ENCODE data around the gene MTG2. TPM values are rescaled to one million over a fixed set of nuclear protein-coding genes. Genes with fewer than 3 reads are reported as not detected.

The MTG2 gene
- total and polyA plus RNA-seq, 2 of the 8 experiments (the other 6 are each of a cell fraction or from before 2014, with no cell fraction given) = 14.4 to 22.8 TPM

DNA sequence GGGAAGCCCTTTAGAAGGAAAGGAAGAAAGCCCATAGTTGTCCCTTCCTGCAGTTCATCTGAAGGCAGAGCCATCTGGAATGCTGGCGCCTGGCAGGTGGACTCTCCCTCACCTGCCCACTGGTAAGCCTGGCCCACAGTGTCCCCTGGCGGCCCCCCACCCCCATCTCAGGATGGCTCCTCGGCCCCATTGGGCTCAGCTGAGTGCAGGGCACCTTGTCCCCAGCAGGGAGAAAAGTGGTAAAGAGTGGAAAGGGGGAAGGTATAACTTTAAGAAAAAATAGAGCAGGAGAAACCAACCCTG lies 26.6 kb upstream of the MTG2 start:
- no peak overlapping the region for H3K4ac ChIP-seq (replicated peaks; ENCODE audit: insufficient read length, low read depth, low read length)
- DNase-seq (ENCODE audit: low read depth in 1 of 2, low spot score in 2 of 2) = no peak
- no peak overlapping the region for H3K23ac ChIP-seq (ENCODE audit: insufficient read length)
- H2BK20ac ChIP-seq (ENCODE audit: low read length) = no peak overlapping the region
- H2BK5ac ChIP-seq (ENCODE audit: low read depth, low read length) = peak overlapping the region; percentile 4; the same call in 1 of the 2 replicates
- H3K56ac ChIP-seq (replicated peaks; ENCODE audit: insufficient read length, low read depth, low read length) = no peak overlapping the region
- H2BK120ac ChIP-seq (replicated peaks; ENCODE audit: low read depth, low read length) = no peak overlapping the region
- no peak overlapping the region for H3K4me2 ChIP-seq (ENCODE audit: insufficient read depth in 1 of 2, low read depth in 2 of 2, low read length in 2 of 2)
- H3K79me1 ChIP-seq (ENCODE audit: low read depth, low read length) = peaks cover 35% of the 10 kb centered on the region
- ChIA-PET CTCF (ENCODE audit: partially characterized antibody) (interaction anchor here (0.7 to 2.6 kb wide), 19 partner anchors 8 to 171 kb away, joined by 3 to 16 read pairs (median 4); no protein-coding TSS in a partner anchor), POLR2A (ENCODE audit: partially characterized antibody) (interaction anchor here (0.7 to 1.5 kb wide), 9 partner anchors 8 to 229 kb away, joined by 3 to 10 read pairs (median 4); partner anchors contain the start of genes PSMA7, SS18L1 and TAF4)
- 68% methylated on average over 3 of the region's 3 CpGs; no CpG with 5 or more reads in 1 of the 2 experiments for WGBS, 2 experiments (ENCODE audit: extremely low coverage in 1 of 2, insufficient coverage in 1 of 2, insufficient read length in 1 of 2, insufficient replicate concordance in 2 of 2, low coverage in 1 of 2, low lambda C conversion rate in 2 of 2, missing lambda C conversion rate in 1 of 2)
- no peaks in the 10 kb centered on the region for H3K23me2 ChIP-seq (ENCODE audit: low read depth, low read length)
- no peak overlapping the region for H4K5ac ChIP-seq (ENCODE audit: insufficient read length, low read depth, low read length)
- no peak overlapping the region for H2BK12ac ChIP-seq (ENCODE audit: low read depth, low read length)
- no peak overlapping the region for H3K18ac ChIP-seq (ENCODE audit: extremely low read depth, low read length)
- peaks cover 15 to 87% of the 10 kb centered on the region in 2 experiments; a peak in 3 of 4 replicates for H3K79me2 ChIP-seq (ENCODE audit: control insufficient read depth in 1 of 2, insufficient read depth in 2 of 2, low read length in 2 of 2)
- H3K36me3 ChIP-seq (ENCODE audit: control insufficient read depth in 2 of 4, insufficient read depth in 4 of 4, low read length in 3 of 4) = peaks cover 4 to 15% (median 7%) of the 10 kb centered on the region in 4 experiments; a peak in 6 of 8 replicates
- H3K27ac ChIP-seq (ENCODE audit: low read depth, low read length) = no peak overlapping the region
- no peak overlapping the region for H3K4me3 ChIP-seq (ENCODE audit: extremely low read depth in 1 of 4, insufficient read depth in 2 of 4, low read depth in 3 of 4, low read length in 4 of 4)
- H3K4me1 ChIP-seq (replicated peaks in 1 of 4; ENCODE audit: control insufficient read depth in 3 of 4, insufficient read depth in 4 of 4, low read length in 3 of 4) = peaks cover 0 to 17% (median 8%) of the 10 kb centered on the region in 4 experiments; a peak in 6 of 7 replicates
- TF ChIP-seq, protein P1, sequence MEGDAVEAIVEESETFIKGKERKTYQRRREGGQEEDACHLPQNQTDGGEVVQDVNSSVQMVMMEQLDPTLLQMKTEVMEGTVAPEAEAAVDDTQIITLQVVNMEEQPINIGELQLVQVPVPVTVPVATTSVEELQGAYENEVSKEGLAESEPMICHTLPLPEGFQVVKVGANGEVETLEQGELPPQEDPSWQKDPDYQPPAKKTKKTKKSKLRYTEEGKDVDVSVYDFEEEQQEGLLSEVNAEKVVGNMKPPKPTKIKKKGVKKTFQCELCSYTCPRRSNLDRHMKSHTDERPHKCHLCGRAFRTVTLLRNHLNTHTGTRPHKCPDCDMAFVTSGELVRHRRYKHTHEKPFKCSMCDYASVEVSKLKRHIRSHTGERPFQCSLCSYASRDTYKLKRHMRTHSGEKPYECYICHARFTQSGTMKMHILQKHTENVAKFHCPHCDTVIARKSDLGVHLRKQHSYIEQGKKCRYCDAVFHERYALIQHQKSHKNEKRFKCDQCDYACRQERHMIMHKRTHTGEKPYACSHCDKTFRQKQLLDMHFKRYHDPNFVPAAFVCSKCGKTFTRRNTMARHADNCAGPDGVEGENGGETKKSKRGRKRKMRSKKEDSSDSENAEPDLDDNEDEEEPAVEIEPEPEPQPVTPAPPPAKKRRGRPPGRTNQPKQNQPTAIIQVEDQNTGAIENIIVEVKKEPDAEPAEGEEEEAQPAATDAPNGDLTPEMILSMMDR (IDR thresholded peaks at IDR 0.05; ENCODE audit: control extremely low read depth in 1 of 3, insufficient read depth in 1 of 3, low read depth in 1 of 3, low read length in 3 of 3) = peak in 2 of 3 experiments; percentile 3 to 18; a peak in 1 of 4 replicates
- no peak for TF ChIP-seq RFX5 (IDR thresholded peaks at IDR 0.05; ENCODE audit: borderline replicate concordance, low read depth, low read length)
- no peak for FAIRE-seq
- no peak overlapping the region for H2BK15ac ChIP-seq (ENCODE audit: low read length)
- peaks cover 26 to 64% of the 10 kb centered on the region in 2 experiments for H4K20me1 ChIP-seq (replicated peaks in 1 of 2; ENCODE audit: control insufficient read depth in 1 of 2, insufficient read depth in 2 of 2, low read length in 2 of 2)
- H3K9me3 ChIP-seq (ENCODE audit: insufficient read depth in 2 of 2, low read depth in 1 of 2, low read length in 1 of 2) = no peaks in the 10 kb centered on the region; a peak in 1 of 4 replicates
- no peak overlapping the region for H4K8ac ChIP-seq (ENCODE audit: extremely low read depth, insufficient read depth, low read length)
- no peak overlapping the region for H2AFZ ChIP-seq (ENCODE audit: low read length)
- H3K9ac ChIP-seq (replicated peaks in 1 of 4; ENCODE audit: extremely low read depth in 1 of 4, low read depth in 3 of 4, low read length in 3 of 4) = no peak overlapping the region
- H3K27me3 ChIP-seq (replicated peaks in 1 of 4; ENCODE audit: control insufficient read depth in 3 of 4, extremely low read depth in 1 of 4, insufficient read depth in 3 of 4, low read length in 3 of 4) = no peaks in the 10 kb centered on the region
- no peak overlapping the region for H4K91ac ChIP-seq (replicated peaks; ENCODE audit: insufficient read length, low read length)
- H2AK5ac ChIP-seq (ENCODE audit: low read depth, low read length) = no peak overlapping the region
- H3K14ac ChIP-seq (ENCODE audit: insufficient read length) = no peak overlapping the region
